Measurements from ENCODE around the gene IFI27L1. TPM values are rescaled to one million over a fixed set of nuclear protein-coding genes. Genes with fewer than 3 reads are reported as not detected.

Gene IFI27L1
- total RNA-seq (8.5 and 14.4 TPM in 2 replicates), polyA plus RNA-seq (20.3 and 26.0 TPM in 2 replicates), polyA minus RNA-seq (ENCODE audit: low replicate concordance) (14.6 and 15.5 TPM in 2 replicates)
- polyA plus RNA-seq (2012), result 21.2 and 28.0 TPM in 2 replicates

GRCh38 chr14:94080621-94081385, at the start of gene IFI27L1, which contains the start of gene DDX24:
Gene IFI27L1 (plus strand): TSS chr14:94081310. CDS start chr14:94096938, 15,628 bp downstream.
Gene DDX24 (minus strand): TSS chr14:94081202. CDS start chr14:94079742, 1,460 bp downstream.
- H3K4me1 ChIP-seq (ENCODE audit: control insufficient read depth, extremely low read depth, insufficient read depth, low read length), result peaks cover 11% of the 10 kb centered on the region
- H4K20me1 ChIP-seq (ENCODE audit: control insufficient read depth, extremely low read depth, insufficient read depth, low read length), result no peaks in the 10 kb centered on the region
- no peaks in the 10 kb centered on the region for H3K27me3 ChIP-seq (ENCODE audit: control insufficient read depth, insufficient read depth, low read length)
- peaks cover 9% of the 10 kb centered on the region for H3K36me3 ChIP-seq (ENCODE audit: control insufficient read depth, insufficient read depth, low read length)
- TF ChIP-seq CTCF (conservative IDR thresholded peaks at IDR 0.05 in 1 of 2, IDR thresholded peaks at IDR 0.05 in 1 of 2; ENCODE audit: low read depth in 1 of 2, low read length in 2 of 2), result no peak
- no peak for TF ChIP-seq EZH2 (IDR thresholded peaks at IDR 0.05; ENCODE audit: low read length, missing control alignments)
- H3K4me3 ChIP-seq (replicated peaks in 1 of 4; ENCODE audit: control extremely low read depth in 1 of 4, insufficient read depth in 1 of 4, low read depth in 3 of 4, low read length in 4 of 4), result peak within 1 kb of the TSS; percentile 86 to 99 (median 98)
- DNase-seq (ENCODE audit: low read depth in 2 of 2), result peak; percentile 92 to 93
- peaks cover 57% of the 10 kb centered on the region for H3K79me2 ChIP-seq (ENCODE audit: control insufficient read depth, insufficient read depth, low read length)
- H3K9ac ChIP-seq (ENCODE audit: insufficient read depth, low read length), result peak within 1 kb of the TSS; percentile 97
- peak within 1 kb of the TSS; percentile 98 for H3K27ac ChIP-seq (ENCODE audit: insufficient read depth, low read length)
- H3K4me2 ChIP-seq (ENCODE audit: extremely low read depth, insufficient read depth, low read length), result peak within 1 kb of the TSS; percentile 86
- no peaks in the 10 kb centered on the region for H3K9me3 ChIP-seq (ENCODE audit: control insufficient read depth, insufficient read depth, low read depth, low read length)
- peak within 1 kb of the TSS; percentile 94 for H2AFZ ChIP-seq (ENCODE audit: low read length)

DNA sequence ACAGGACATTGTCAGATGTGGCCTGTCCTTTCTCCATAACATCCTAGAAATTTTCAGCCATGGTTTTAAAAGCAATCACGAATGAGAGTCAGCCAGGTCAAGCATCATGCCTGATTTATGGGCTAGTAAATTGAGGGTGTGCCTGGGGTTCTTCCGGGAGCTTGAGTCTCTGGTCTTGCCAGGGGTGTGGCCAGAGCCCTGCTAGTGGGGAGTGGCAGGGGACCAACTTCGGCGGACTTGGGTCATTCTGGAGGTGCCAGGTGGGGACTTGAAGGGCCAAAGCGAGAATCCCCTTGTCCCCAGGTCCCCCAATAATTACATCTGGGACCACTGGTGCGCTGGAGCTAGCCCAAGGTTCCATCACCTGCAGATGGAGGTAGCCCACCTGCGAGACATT, 49.2 kb upstream of the IFI27L1 start:
- H3K4me3 ChIP-seq (replicated peaks in 1 of 4; ENCODE audit: control extremely low read depth in 1 of 4, insufficient read depth in 1 of 4, low read depth in 3 of 4, low read length in 4 of 4), result no peak overlapping the region
- no peak overlapping the region for H3K27ac ChIP-seq (ENCODE audit: insufficient read depth, low read length)
- no peak for DNase-seq (ENCODE audit: low read depth in 2 of 2)
- TF ChIP-seq CTCF (conservative IDR thresholded peaks at IDR 0.05 in 1 of 2, IDR thresholded peaks at IDR 0.05 in 1 of 2; ENCODE audit: low read depth in 1 of 2, low read length in 2 of 2), result no peak
- TF ChIP-seq EZH2 (IDR thresholded peaks at IDR 0.05; ENCODE audit: low read length, missing control alignments), result no peak
- no peaks in the 10 kb centered on the region for H3K36me3 ChIP-seq (ENCODE audit: control insufficient read depth, insufficient read depth, low read length)
- no peak overlapping the region for H2AFZ ChIP-seq (ENCODE audit: low read length)
- no peaks in the 10 kb centered on the region for H3K9me3 ChIP-seq (ENCODE audit: control insufficient read depth, insufficient read depth, low read depth, low read length)
- no peaks in the 10 kb centered on the region for H3K4me1 ChIP-seq (ENCODE audit: control insufficient read depth, extremely low read depth, insufficient read depth, low read length)
- no peaks in the 10 kb centered on the region for H3K27me3 ChIP-seq (ENCODE audit: control insufficient read depth, insufficient read depth, low read length)
- no peaks in the 10 kb centered on the region for H4K20me1 ChIP-seq (ENCODE audit: control insufficient read depth, extremely low read depth, insufficient read depth, low read length)
- H3K9ac ChIP-seq (ENCODE audit: insufficient read depth, low read length), result no peak overlapping the region
- no peak overlapping the region for H3K4me2 ChIP-seq (ENCODE audit: extremely low read depth, insufficient read depth, low read length)
- no peaks in the 10 kb centered on the region for H3K79me2 ChIP-seq (ENCODE audit: control insufficient read depth, insufficient read depth, low read length)

- no peak for TF ChIP-seq EZH2 (IDR thresholded peaks at IDR 0.05; ENCODE audit: low read length, missing control alignments)
- TF ChIP-seq CTCF (conservative IDR thresholded peaks at IDR 0.05 in 1 of 2, IDR thresholded peaks at IDR 0.05 in 1 of 2; ENCODE audit: low read depth in 1 of 2, low read length in 2 of 2), result no peak
- Histone ChIP-seq H3K36me3 (ENCODE audit: control insufficient read depth, insufficient read depth, low read length) (no peaks in the 10 kb centered on the region), H4K20me1 (ENCODE audit: control insufficient read depth, extremely low read depth, insufficient read depth, low read length) (no peaks in the 10 kb centered on the region), H3K9me3 (ENCODE audit: control insufficient read depth, insufficient read depth, low read depth, low read length) (no peaks in the 10 kb centered on the region), H3K4me2 (ENCODE audit: extremely low read depth, insufficient read depth, low read length) (no peak overlapping the region), H3K4me1 (ENCODE audit: control insufficient read depth, extremely low read depth, insufficient read depth, low read length) (no peaks in the 10 kb centered on the region), H3K9ac (ENCODE audit: insufficient read depth, low read length) (no peak overlapping the region), H2AFZ (ENCODE audit: low read length) (no peak overlapping the region), H3K4me3 (replicated peaks in 1 of 4; ENCODE audit: control extremely low read depth in 1 of 4, insufficient read depth in 1 of 4, low read depth in 3 of 4, low read length in 4 of 4) (no peak overlapping the region), H3K27ac (ENCODE audit: insufficient read depth, low read length) (no peak overlapping the region), H3K79me2 (ENCODE audit: control insufficient read depth, insufficient read depth, low read length) (no peaks in the 10 kb centered on the region), H3K27me3 (ENCODE audit: control insufficient read depth, insufficient read depth, low read length) (no peaks in the 10 kb centered on the region)
- no peak for DNase-seq (ENCODE audit: low read depth in 2 of 2)
Measured at GRCh38 chr14:94034886-94035285, 46.2 kb upstream of the IFI27L1 start.

All from fibroblast of lung (primary cell).